Measurements from ENCODE around the gene CAPN15.

GRCh38 chr16:578870-579405 is 51.4 kb downstream of the CAPN15 start:
- TF ChIP-seq, protein P1, sequence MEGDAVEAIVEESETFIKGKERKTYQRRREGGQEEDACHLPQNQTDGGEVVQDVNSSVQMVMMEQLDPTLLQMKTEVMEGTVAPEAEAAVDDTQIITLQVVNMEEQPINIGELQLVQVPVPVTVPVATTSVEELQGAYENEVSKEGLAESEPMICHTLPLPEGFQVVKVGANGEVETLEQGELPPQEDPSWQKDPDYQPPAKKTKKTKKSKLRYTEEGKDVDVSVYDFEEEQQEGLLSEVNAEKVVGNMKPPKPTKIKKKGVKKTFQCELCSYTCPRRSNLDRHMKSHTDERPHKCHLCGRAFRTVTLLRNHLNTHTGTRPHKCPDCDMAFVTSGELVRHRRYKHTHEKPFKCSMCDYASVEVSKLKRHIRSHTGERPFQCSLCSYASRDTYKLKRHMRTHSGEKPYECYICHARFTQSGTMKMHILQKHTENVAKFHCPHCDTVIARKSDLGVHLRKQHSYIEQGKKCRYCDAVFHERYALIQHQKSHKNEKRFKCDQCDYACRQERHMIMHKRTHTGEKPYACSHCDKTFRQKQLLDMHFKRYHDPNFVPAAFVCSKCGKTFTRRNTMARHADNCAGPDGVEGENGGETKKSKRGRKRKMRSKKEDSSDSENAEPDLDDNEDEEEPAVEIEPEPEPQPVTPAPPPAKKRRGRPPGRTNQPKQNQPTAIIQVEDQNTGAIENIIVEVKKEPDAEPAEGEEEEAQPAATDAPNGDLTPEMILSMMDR (IDR thresholded peaks at IDR 0.05), result peak; percentile 82
- TF ChIP-seq E2F6 (IDR thresholded peaks at IDR 0.05; ENCODE audit: borderline replicate concordance, low read depth), result no peak
- TF ChIP-seq, protein P2, sequence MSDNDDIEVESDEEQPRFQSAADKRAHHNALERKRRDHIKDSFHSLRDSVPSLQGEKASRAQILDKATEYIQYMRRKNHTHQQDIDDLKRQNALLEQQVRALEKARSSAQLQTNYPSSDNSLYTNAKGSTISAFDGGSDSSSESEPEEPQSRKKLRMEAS (IDR thresholded peaks at IDR 0.05), result peak; percentile 76
- TF ChIP-seq EP300 (IDR thresholded peaks at IDR 0.05), result no peak
- no peak for TF ChIP-seq POLR2A (IDR thresholded peaks at IDR 0.05; ENCODE audit: low read length)
- TF ChIP-seq, protein P3, sequence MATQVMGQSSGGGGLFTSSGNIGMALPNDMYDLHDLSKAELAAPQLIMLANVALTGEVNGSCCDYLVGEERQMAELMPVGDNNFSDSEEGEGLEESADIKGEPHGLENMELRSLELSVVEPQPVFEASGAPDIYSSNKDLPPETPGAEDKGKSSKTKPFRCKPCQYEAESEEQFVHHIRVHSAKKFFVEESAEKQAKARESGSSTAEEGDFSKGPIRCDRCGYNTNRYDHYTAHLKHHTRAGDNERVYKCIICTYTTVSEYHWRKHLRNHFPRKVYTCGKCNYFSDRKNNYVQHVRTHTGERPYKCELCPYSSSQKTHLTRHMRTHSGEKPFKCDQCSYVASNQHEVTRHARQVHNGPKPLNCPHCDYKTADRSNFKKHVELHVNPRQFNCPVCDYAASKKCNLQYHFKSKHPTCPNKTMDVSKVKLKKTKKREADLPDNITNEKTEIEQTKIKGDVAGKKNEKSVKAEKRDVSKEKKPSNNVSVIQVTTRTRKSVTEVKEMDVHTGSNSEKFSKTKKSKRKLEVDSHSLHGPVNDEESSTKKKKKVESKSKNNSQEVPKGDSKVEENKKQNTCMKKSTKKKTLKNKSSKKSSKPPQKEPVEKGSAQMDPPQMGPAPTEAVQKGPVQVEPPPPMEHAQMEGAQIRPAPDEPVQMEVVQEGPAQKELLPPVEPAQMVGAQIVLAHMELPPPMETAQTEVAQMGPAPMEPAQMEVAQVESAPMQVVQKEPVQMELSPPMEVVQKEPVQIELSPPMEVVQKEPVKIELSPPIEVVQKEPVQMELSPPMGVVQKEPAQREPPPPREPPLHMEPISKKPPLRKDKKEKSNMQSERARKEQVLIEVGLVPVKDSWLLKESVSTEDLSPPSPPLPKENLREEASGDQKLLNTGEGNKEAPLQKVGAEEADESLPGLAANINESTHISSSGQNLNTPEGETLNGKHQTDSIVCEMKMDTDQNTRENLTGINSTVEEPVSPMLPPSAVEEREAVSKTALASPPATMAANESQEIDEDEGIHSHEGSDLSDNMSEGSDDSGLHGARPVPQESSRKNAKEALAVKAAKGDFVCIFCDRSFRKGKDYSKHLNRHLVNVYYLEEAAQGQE (IDR thresholded peaks at IDR 0.05), result no peak
- TF ChIP-seq HDAC2 (IDR thresholded peaks at IDR 0.05), result no peak
- TF ChIP-seq KDM5A (IDR thresholded peaks at IDR 0.05), result peak; percentile 51; the same call in 1 of the 2 replicates
